Measurements from ENCODE around the gene SLC6A19.

DNA sequence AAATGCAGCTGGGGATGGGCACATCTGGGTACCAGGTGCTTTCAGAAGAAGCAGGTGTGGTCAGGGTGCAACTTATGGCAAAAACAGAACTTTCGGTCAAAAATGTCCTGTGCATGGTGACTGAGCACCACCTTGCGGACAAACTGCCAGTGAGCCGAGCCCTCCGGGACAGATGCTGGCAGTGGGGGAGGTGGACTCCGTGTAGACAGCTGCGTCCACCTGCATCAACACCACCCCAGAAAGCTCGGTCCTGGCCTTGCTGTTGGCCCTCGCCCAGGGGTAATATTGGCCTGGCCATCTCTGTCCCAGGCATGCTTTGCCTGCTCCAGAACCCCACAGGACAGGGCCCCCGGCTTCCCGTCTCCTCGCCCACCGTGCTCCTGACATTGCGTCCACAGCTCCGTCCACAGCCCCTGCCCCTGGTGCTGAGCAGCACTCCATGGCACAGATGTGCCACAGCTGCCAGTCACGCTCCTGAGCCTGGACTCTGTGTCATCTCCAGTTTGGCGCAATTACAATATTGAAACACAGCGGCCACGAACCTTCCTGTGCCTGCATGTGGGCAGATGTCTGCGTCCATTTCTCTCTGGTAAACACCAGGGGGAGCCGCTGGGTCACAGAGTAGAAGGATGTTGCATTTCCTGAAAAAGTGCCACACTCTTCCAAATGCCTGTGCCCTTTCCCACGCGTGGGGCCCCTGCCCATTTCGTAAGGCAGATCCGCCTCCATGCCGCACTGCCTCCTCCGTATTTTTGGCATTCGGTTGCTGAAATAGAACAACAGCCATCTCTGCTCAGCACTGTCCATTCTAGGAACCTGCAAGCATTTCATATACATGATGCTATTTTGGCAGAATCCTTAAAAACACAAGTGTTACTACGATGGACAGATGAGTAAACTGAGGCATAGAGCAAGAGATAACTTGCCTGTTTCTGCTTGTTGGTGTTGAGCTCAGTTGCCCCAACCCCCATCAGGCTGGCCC, 33.4 kb upstream of the SLC6A19 start:
- TF ChIP-seq, protein P1, sequence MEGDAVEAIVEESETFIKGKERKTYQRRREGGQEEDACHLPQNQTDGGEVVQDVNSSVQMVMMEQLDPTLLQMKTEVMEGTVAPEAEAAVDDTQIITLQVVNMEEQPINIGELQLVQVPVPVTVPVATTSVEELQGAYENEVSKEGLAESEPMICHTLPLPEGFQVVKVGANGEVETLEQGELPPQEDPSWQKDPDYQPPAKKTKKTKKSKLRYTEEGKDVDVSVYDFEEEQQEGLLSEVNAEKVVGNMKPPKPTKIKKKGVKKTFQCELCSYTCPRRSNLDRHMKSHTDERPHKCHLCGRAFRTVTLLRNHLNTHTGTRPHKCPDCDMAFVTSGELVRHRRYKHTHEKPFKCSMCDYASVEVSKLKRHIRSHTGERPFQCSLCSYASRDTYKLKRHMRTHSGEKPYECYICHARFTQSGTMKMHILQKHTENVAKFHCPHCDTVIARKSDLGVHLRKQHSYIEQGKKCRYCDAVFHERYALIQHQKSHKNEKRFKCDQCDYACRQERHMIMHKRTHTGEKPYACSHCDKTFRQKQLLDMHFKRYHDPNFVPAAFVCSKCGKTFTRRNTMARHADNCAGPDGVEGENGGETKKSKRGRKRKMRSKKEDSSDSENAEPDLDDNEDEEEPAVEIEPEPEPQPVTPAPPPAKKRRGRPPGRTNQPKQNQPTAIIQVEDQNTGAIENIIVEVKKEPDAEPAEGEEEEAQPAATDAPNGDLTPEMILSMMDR (conservative IDR thresholded peaks at IDR 0.05; ENCODE audit: low read depth, low read length), result peak; percentile 65
- TF ChIP-seq EZH2 (IDR thresholded peaks at IDR 0.05; ENCODE audit: borderline replicate concordance, low read depth, low read length, poor library complexity, severe bottlenecking), result no peak

Data from A673 (cell line).